ENCODE results near the gene SPPL2B. TPM values are rescaled to one million over a fixed set of nuclear protein-coding genes. Genes with fewer than 3 reads are reported as not detected.

The SPPL2B gene
- total RNA-seq, 1 experiment from 2014 or later, result 73.7 TPM

DNA sequence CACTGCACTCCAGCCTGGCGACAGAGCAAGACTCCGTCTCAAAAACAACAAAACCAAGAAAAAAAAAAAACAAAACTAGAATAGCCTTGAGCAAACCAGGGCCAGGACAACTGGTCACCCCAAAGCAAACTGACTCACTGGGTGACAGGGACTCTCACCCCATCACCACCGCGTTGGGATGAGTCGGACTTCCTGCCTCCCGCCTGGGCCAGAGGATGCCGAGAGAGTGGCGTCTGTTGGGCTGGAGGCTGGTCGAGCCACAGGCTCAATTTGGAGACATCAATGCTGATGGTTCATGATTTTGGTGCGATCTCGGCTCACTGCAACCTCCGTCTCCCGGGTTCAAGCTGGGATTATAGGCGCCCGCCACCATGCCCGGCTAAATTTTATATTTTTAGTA lies 43.2 kb downstream of the SPPL2B start:
- Histone ChIP-seq H3K27ac (ENCODE audit: insufficient read length, low read depth, low read length) (no peak overlapping the region), H3K79me2 (ENCODE audit: insufficient read depth, low read length) (no peaks in the 10 kb centered on the region), H3K23ac (ENCODE audit: insufficient read length, low read depth, low read length) (no peak overlapping the region), H2BK120ac (ENCODE audit: low read depth, low read length, poor library complexity, severe bottlenecking) (no peak overlapping the region), H4K8ac (replicated peaks; ENCODE audit: insufficient read length, low read depth, low read length) (no peak overlapping the region), H3T11ph (ENCODE audit: low read length) (no peak overlapping the region), H3K14ac (ENCODE audit: insufficient read depth, low read length) (no peak overlapping the region), H3K9me3 (ENCODE audit: control insufficient read depth, low read depth, low read length) (no peaks in the 10 kb centered on the region), H2BK20ac (ENCODE audit: low read depth, low read length, poor library complexity, severe bottlenecking) (no peak overlapping the region), H3K27me3 (ENCODE audit: insufficient read depth, low read length) (no peaks in the 10 kb centered on the region), H3K79me1 (ENCODE audit: insufficient read depth, low read depth, low read length, poor library complexity, severe bottlenecking) (no peaks in the 10 kb centered on the region), H3K4me2 (ENCODE audit: insufficient read depth, insufficient read length, low read length) (no peak overlapping the region), H3K56ac (ENCODE audit: insufficient read length, low read depth, low read length) (no peak overlapping the region), H3K4me1 (ENCODE audit: insufficient read depth, low read length) (no peaks in the 10 kb centered on the region), H2BK15ac (ENCODE audit: low read depth, low read length) (no peak overlapping the region), H2BK5ac (ENCODE audit: insufficient read length, low read length) (no peak overlapping the region), H2AFZ (ENCODE audit: low read length) (no peak overlapping the region), H2BK12ac (ENCODE audit: insufficient read length, low read depth, low read length) (no peak overlapping the region), H3K18ac (ENCODE audit: insufficient read length, low read depth, low read length) (no peak overlapping the region), H3K9ac (ENCODE audit: extremely low read depth, insufficient read length, low read length) (no peak overlapping the region), H4K5ac (ENCODE audit: insufficient read length, low read depth, low read length) (no peak overlapping the region), H4K20me1 (ENCODE audit: control insufficient read depth, insufficient read depth, insufficient read length) (no peaks in the 10 kb centered on the region), H3K4ac (ENCODE audit: low read depth, low read length) (no peak overlapping the region), H4K91ac (ENCODE audit: insufficient read length, low read depth, low read length) (no peak overlapping the region), H3K23me2 (ENCODE audit: insufficient read length, low read depth, low read length, poor library complexity, severe bottlenecking) (no peaks in the 10 kb centered on the region), H2AK5ac (ENCODE audit: insufficient read length, low read length) (no peak overlapping the region)
- no CpG with 5 or more reads among the region's 16 CpGs for WGBS (ENCODE audit: extremely low coverage, insufficient read length, low lambda C conversion rate)
- no peak for DNase-seq
- no peak overlapping the region for H3K27ac Mint-ChIP-seq
- H3K4me3 Mint-ChIP-seq, result no peak overlapping the region
- peaks cover 0 to 5% of the 10 kb centered on the region in 2 experiments; a peak in 4 of 5 replicates for H3K9me3 Mint-ChIP-seq
- H3K27me3 Mint-ChIP-seq (ENCODE audit: low read depth), result peaks cover 31% of the 10 kb centered on the region
- H3K4me1 Mint-ChIP-seq, result peaks cover under 1 to 5% of the 10 kb centered on the region in 2 experiments; a peak in 2 of 4 replicates
- H3K36me3 Mint-ChIP-seq (ENCODE audit: insufficient read depth in 1 of 3, low read depth in 3 of 3), result no peaks in the 10 kb centered on the region; a peak in 1 of 7 replicates
- TF ChIP-seq, protein P1, sequence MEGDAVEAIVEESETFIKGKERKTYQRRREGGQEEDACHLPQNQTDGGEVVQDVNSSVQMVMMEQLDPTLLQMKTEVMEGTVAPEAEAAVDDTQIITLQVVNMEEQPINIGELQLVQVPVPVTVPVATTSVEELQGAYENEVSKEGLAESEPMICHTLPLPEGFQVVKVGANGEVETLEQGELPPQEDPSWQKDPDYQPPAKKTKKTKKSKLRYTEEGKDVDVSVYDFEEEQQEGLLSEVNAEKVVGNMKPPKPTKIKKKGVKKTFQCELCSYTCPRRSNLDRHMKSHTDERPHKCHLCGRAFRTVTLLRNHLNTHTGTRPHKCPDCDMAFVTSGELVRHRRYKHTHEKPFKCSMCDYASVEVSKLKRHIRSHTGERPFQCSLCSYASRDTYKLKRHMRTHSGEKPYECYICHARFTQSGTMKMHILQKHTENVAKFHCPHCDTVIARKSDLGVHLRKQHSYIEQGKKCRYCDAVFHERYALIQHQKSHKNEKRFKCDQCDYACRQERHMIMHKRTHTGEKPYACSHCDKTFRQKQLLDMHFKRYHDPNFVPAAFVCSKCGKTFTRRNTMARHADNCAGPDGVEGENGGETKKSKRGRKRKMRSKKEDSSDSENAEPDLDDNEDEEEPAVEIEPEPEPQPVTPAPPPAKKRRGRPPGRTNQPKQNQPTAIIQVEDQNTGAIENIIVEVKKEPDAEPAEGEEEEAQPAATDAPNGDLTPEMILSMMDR (conservative IDR thresholded peaks at IDR 0.05), result no peak

Measured in H9 (cell line).